Hepatic stellate cell (primary cell): ENCODE measurements around the gene WDR90.
A peak's percentile ranks its signal among the peaks of the same experiment; 100 is the strongest.

Experiments used
- DNase-seq: peaks from one replicate; pipeline ENCODE4 v3.0.0; 2011; ENCODE audit warnings: low spot score

WDR90 gene

GRCh38 chr16:638836-639235 is 10.3 kb upstream of the WDR90 start:
- DNase-seq, result no peak

GRCh38 chr16:640614-641013 is 8.6 kb upstream of the WDR90 start:
- no peak for DNase-seq

DNA sequence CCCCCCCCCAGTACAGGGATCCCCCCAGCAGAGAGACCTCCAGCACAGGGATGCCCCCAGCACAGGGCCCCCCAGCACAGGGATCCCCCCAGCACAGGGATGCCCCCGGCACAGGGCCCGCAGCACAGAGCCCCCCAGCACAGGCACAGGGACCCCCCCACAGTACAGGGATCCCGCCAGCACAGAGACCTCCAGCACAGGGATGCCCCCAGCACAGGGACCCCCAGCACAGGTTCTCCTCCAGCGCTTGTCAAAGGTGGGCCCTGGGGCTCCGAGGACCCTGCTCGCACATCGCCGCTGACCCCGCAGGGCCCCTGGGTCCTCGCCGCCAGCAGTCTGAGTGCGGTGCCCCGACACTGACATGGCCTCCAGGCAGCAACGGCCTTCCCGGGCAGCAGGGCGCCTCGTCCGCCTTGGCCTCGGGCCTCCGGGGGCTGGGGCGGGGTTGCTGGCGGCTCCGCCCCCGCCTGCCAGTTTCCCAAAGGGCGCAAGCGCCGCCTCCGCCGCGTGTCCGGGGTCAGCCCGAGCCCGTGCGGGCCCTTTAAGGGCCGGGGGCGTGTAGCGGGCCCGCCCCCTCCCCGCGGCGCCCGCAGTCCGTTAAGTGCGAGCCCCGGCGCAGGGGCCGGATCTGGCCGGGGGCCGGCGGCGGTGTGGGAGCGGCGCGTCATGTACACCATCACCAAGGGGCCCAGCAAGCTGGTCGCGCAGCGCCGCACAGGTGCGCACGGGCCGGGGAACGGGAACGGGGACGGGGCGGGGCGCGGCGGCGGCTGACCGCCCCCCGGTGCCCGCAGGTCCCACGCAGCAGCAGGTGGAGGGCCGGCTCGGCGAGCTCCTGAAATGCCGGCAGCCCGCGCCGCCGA is 7.6 kb upstream of the WDR90 start, which contains the start of gene MCRIP2:
Gene MCRIP2 (plus strand): TSS at position 503 of the 863 bp plus-strand sequence. CDS start 164 bp downstream, at position 667.
- peak; percentile 90 for DNase-seq

DNA sequence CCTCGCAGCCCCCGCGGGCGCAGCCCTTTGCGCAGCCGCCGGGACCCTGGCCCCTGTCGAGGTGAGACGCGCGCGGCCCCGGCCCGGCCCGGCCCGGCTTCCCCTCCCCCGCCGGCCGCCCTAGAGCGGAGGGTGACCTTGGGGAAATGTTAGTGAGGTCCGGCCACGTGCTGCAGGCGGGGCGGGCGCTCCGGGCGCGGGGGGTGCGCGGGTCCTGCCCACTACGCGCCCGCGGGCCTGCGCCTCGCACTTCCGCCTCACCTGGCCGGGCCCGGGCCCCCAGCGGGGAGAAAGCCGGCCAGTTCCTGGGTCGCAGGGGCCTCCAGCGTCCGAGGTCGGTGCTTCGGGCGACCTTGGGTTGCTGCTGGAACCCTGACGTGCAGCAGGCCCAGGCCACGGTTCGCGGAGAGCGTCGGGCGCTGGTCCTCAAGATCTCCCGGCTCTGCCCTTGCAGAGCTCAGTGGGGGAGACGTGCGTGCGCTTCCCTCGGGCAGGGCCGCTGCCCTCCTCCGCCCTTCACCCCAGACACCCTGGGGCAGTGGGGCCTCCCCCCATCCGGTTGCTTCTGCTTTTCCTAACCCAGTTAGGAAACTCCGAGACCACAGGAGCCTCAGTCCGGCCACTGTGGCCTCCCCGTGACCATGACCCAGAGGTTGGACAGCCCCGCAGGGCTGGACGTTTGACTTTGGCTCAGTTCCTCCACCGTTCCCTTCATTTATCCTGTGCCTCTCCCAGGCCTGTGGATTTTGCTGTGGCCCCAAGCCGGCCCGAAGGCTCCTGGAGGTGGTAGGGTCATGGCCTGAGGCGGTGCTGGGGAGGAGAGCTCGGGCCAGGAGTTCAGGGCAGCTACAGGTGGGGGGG is 6.7 kb upstream of the WDR90 start:
- no peak for DNase-seq

- DNase-seq, result no peak
These were observed 6.2 kb upstream of the WDR90 start for GRCh38 chr16:643050-643368.

DNA sequence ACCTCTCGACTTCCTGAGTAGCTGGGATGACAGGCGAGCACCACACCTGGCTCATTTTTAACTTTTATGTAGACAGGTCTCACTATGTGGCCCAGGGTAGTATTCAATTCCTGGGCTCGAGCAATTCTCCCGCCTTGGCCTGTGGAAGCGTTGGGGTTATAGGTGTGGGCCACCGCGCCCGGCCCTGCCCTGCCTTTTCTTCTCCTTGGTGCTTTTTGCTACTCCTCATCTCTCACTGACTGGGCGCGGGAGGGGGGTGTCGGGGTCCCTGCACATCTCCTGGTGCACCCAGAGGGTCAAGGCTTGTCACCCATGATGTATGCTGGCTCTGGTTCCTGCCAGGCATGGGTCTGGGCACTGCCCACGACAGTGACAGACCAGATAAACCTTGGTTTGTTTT is 4.6 kb upstream of the WDR90 start:
- DNase-seq, result no peak

DNA sequence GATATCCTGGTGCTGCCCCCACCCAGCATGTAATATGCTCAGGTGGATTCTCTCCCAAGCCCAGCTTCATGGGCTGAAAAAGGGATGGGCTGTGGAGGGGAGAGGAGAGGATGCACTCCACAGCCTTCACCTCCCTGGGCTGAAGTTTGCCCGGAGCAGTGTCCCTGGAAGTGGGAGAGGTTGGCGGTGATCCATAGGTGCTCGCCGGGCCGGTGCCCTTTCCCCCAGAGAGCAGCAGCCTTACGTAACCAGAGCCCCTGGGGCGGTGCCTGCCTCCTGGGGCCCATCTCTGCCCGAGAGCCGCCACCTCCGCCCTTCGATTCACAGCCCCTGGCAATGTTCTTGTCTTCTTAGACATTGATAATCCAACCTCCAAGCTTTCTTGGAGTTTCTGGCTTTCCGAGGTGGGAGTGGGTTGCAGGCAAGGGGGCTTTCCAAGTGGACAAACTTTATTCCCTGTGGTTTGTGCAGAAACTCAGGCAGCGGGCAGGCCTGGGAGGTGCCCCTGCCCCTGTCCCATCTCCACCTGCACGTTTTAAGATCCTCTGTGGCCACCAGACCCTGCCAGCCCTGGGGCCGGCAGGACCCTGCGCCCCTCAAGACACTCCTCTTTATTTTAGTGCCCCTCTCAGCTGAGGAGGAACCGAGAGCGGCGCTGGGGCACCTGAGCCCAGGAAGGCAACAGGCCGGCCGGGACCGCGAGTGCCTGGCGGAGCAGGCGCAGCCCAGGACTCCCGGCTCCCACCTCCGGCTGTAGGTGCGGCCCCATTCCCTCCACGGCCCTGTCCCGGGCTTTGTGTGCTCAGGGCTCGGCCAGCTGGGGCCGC is 3.1 kb upstream of the WDR90 start:
- DNase-seq, result no peak

- no peak for DNase-seq
These were observed 2.4 kb upstream of the WDR90 start for GRCh38 chr16:646679-647172.

DNA sequence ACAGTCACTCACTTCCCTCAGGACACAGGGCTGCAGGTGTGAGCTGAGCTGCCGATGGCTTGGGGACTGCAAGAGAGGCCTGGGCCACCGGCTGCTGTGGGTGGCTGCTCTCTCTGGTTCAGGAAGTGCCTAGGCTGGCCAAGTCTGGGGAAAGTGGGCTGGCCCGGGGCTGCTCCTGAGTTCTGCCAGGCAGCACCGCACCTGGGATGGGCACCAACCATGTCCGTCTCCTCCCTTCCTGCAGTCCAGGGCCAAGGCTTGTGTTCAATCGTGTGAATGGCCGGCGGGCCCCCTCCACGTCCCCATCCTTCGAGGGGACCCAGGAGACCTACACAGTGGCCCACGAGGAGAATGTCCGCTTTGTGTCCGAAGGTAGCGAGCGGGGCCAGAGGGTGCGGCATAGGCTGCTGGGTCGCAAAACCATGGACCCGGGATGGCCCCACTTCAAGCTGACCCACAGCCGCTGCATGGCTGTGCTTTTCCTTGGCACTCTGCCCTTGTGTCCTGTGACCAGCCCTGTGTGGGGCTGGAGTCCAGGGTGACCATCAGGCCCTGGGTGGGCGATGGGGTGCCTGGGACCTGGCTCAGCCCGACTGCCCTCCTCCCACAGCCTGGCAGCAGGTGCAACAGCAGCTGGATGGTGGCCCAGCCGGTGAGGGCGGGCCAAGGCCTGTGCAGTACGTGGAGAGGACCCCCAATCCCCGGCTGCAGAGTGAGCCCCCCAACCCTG is 1.8 kb upstream of the WDR90 start:
- DNase-seq, result no peak

DNA sequence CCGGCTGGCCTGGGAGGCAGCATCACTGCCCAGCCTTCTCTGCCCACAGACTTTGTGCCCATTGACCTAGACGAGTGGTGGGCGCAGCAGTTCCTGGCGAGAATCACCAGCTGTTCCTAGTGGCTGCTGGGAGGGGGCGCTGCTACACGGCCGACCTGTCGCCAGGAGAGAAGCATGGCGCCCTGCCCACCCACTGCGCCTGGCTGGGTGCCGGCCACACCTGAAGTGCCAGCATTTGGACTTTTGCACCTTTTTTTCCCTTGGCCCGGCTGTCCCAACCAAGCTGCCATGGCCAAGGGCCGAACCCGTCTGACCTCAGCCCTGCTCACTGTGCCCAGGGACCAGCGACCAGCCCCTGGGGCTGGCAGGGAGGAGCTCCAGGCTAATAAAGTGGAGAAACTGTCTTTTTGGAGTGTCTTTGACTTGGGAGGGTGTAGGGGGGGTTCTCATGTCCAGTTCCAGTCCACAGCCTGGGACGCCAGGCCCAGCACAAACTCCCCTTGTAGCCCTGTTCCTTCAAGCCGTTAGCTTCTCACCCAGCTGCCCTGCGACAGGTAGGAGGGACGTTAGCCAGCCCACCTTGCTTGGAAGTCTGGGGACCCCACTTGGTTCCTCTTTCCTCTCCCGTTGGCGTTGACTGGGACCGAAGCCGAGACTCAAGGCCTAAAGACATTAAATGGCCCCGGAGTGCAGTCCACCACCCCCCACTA is 939 bp upstream of the WDR90 start:
- no peak for DNase-seq

DNA sequence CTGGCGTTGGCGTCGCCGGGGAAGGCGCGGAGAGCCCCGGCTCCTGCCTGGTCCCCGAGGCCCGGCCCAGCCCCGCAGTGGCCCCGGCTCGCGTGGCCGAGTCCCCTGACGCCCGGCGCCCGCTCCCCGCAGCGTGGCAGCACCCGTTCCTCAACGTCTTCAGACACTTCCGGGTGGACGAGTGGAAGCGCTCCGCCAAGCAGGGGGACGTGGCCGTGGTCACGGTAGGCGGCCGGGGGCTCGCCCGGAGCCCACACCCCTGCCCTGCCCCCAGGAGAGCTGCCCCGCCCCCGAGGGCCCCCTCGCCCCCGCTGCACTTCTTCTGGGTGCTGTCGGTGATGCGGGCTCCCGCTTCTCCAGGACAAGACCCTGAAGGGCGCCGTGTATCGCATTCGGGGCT is 466 bp downstream of the WDR90 start:
- peak; percentile 59 for DNase-seq

DNA sequence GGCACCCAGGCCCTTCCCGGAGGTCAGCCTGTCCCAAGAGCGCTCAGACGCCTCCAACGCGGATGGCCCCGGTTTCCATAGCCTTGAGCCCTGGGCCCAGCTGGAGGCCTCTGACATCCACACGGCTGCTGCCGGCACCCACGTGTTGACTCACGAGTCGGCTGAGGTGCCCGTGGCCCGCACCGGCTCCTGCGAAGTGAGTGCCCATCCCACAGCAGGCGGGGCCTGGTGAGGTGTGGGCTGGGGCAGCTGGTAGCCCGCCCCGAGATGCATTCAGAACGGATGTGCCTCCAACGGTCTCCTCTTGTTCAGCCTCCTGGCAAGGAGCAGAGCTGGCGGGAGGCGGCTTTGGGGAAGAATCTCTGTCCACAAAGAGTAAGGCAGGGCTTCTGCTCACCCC is 2.7 kb downstream of the WDR90 start:
- DNase-seq, result no peak

DNA sequence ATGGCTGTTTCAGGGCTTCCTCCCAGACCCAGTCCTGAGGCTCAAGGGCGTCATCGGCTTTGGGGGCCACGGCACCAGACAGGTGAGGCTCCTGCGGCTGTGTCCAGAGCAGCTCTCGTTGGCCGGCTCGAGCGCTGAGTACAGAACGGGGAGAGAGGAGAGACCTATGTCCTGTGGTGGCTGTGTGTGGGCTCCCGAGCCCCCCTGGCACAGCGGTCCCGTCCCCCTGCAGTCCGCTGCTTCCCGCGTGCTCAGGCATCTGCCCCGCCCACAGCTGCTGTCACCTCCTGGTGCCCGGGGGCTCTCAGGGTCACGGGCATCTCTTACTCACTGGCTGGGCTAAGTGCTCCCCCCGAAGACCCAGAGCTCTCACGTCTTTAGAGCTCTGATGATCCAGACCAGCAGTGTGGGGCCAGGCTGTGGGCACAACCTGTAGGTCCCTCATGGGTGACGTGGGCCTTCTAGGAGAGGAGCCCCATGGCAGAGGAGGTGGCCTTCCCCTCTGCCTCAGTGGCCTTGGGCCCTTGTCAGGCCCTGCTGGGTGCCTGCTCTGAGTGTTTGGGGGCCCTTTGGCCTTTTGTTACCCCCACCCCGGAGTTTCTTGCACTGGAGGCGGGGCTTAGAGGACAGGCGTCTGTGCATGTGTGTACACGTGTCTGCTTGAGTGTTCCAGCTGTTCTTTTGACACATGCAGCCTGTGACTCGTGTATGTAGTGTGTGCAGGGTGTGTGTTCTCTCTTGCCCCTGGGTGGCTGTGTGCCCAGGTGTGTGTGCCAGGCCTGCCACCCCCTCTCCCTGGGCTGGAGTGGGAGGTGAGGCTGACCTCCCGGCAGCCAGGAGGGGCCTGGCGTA is 3.5 kb downstream of the WDR90 start:
- no peak for DNase-seq

GRCh38 chr16:654034-654433 is 4.9 kb downstream of the WDR90 start:
- no peak for DNase-seq

DNA sequence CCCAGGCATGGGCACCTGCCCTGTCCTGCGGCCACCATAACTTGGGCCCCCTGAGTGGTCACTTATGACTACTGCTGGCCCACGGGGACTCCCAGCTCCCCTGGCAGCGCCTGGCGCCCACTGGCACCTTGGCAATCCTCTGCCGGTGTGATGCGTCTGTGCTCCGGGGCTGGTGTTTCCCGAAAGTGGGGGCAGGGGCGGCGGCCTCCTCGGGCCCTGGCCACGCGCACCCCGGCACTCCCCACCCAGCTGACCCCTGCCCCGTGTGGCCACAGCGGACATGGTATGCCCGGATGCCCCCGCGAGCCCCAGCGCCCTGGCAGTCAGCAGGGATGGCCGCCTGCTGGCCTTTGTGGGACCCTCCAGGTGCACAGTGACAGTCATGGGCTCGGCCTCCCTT is 8.3 kb downstream of the WDR90 start:
- DNase-seq, result no peak

- DNase-seq, result no peak
These were observed 9.8 kb downstream of the WDR90 start for GRCh38 chr16:658679-659571.

- no peak for DNase-seq
These were observed 10.5 kb downstream of the WDR90 start for GRCh38 chr16:659618-660017.

DNA sequence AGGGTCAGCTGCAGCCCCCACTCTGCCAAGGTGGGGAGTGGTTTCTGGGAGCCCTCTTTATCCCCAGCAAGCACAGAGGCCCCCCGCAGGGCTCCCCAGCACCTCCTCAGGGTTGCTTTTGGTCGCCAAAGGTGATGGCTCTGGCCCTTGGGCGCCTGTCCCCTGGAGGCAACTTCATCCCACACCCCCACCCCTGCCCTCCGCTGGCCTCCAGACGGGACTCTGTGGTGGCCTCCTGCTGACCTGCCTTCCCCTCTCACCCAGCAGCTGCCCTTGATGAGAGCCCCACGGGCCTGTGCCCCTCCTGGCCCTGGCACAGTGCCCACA is 10.9 kb downstream of the WDR90 start:
- no peak for DNase-seq
